Heart left ventricle (tissue), 13 donors: ENCODE data around the gene DLGAP4.
A peak's percentile ranks its signal among the peaks of the same experiment; 100 is the strongest.

Experiments
- POLR2A ChIP-seq, 2 donors: fragments of 450-650 bp; IDR thresholded peaks; one replicate each; pipeline ENCODE4 v1.6.1; 2017; ENCODE audit warnings: antibody characterized with exemption in 2 of 2, mild to moderate bottlenecking in 2 of 2, moderate library complexity in 2 of 2
- TF ChIP-seq, protein P1 (sequence below), 12 donors: fragments of 200-600 bp; sonication (generic) in 4 of 12; IDR thresholded peaks; one replicate each; pipeline versions ENCODE4 v1.5.0 to v1.8.0; 2018 to 2022; ENCODE audit warnings: antibody characterized with exemption in 12 of 12, mild to moderate bottlenecking in 5 of 12
- donor health status: ischemic (EF 13 %, LVEDD 7.1; RV severe dilation, severe dysfunction).
- donor health status: DM: no; HTN: yes; CAD: no.
- donor health status: DM: no; HTN: no; CAD: no.
- donor health status: ischemic (EF 25% LVEDD 6.9; RV normal size, moderate dysfunction).
- donor health status: ischemic (EF 25% LVEDD 5.7; RV mildly dilated, moderate dysfunction).
- donor health status: ischemic (EF 35%, LVEDD 5.7; RV mildly dilated, moderate dysfunction).
- donor health status: nonischemic (EF 11% LVEDD 7.7; RV severe dilation, severe dysfunction).
- donor health status: DM: yes; HTN: yes; CAD: no.
- donor health status: PGD.
- donor health status: ischemic (EF 29% LVEDD 5.4; RV normal size, mild dysfunction).
- donor health status: nonischemic (EF 23%, LVEDD 6.1; RV moderate dilation, normal function).

DNA sequence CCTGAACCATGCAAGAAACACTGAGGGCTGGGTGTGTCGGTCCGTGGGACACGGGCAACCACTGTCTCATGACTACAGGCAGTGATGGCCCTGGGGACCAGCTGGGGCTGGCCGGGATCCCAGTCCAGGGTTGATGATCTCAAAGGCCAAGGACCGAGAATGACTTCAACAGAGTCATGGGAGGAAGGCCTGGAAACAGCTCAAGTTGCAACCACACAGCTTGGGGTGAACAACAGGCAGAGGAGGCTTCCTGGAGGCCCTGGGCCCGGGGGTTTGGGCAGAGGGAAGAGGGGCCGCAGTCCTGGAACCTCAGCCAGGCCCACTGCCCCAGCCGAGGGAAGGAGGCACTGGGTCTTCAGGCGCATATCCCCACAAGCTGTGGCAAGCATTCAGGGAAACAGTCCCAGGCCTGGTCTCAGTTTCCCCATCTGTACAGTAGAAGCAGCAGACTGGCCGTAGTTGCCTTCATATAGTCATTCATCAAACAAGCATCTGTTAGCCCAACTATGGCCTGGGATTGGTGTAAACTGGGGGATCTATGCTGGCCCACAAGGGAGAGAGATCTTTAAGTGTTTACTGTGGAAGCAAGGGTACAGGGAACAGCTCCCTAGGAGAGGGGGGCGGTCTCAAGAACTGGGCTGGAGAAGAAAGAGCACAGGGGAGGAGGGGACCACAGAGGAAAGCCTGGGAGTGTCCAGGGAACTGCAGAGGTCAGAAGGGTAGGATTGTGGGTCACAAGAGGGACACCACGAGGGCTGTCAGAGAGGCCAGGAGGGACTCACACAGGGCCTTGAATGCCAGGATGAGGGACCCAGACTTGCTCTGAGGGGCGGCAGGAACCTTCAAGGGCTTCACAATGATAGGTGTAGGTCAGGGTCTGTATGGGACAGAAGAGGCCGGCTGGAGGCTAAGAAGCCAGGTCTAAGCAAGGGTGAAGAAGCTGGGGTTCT, 237.3 kb downstream of the DLGAP4 start:
- TF ChIP-seq, protein P1, sequence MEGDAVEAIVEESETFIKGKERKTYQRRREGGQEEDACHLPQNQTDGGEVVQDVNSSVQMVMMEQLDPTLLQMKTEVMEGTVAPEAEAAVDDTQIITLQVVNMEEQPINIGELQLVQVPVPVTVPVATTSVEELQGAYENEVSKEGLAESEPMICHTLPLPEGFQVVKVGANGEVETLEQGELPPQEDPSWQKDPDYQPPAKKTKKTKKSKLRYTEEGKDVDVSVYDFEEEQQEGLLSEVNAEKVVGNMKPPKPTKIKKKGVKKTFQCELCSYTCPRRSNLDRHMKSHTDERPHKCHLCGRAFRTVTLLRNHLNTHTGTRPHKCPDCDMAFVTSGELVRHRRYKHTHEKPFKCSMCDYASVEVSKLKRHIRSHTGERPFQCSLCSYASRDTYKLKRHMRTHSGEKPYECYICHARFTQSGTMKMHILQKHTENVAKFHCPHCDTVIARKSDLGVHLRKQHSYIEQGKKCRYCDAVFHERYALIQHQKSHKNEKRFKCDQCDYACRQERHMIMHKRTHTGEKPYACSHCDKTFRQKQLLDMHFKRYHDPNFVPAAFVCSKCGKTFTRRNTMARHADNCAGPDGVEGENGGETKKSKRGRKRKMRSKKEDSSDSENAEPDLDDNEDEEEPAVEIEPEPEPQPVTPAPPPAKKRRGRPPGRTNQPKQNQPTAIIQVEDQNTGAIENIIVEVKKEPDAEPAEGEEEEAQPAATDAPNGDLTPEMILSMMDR (IDR thresholded peaks at IDR 0.05): no peak
- TF ChIP-seq POLR2A (IDR thresholded peaks at IDR 0.05): peak in 1 of 2 donors; percentile 18
